Measurements from ENCODE around the gene FRMPD4.

DNA sequence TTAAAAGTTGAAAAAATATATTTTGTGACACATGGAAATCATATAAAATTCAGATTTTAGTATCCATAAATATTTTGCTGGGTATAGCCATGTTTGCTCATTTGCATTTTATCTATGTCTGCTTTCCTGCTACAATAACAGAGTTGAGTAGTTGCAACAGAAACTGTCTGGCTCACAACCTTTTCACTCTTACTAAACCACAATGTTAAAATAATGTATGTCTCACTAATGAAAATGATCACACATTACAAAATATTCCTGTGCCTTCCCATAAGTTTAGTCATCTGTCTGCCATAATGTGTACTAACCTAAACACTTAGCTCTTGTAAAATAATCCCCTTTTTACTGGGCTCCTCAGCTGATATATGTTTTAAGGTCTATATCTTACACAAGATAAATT lies 479.0 kb downstream of the FRMPD4 start:
- TF ChIP-seq, protein P1, sequence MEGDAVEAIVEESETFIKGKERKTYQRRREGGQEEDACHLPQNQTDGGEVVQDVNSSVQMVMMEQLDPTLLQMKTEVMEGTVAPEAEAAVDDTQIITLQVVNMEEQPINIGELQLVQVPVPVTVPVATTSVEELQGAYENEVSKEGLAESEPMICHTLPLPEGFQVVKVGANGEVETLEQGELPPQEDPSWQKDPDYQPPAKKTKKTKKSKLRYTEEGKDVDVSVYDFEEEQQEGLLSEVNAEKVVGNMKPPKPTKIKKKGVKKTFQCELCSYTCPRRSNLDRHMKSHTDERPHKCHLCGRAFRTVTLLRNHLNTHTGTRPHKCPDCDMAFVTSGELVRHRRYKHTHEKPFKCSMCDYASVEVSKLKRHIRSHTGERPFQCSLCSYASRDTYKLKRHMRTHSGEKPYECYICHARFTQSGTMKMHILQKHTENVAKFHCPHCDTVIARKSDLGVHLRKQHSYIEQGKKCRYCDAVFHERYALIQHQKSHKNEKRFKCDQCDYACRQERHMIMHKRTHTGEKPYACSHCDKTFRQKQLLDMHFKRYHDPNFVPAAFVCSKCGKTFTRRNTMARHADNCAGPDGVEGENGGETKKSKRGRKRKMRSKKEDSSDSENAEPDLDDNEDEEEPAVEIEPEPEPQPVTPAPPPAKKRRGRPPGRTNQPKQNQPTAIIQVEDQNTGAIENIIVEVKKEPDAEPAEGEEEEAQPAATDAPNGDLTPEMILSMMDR (IDR thresholded peaks at IDR 0.05 in 8 of 11, conservative IDR thresholded peaks at IDR 0.05 in 3 of 11) = no peak
- TF ChIP-seq POLR2A (IDR thresholded peaks at IDR 0.05) = no peak
- TF ChIP-seq POLR2AphosphoS5 (IDR thresholded peaks at IDR 0.05) = no peak
